Middle frontal gyrus (tissue), 1 donor: ENCODE results near the gene CEMIP2.
"Not testable (repeated sequence)": the region's sequence is repeated elsewhere in the genome, so short reads cannot be mapped to it uniquely, and the experiment has no call there.

Experiments
- DNase-seq: peaks from one replicate; pipeline ENCODE4 v3.0.0-alpha.2; 2015; ENCODE audit warnings: low spot score; ENCODE audit errors: extremely low spot score

Gene CEMIP2

GRCh38 chr9:71678999-71679398 lies 89.3 kb downstream of the CEMIP2 start:
- no peak for DNase-seq

DNA sequence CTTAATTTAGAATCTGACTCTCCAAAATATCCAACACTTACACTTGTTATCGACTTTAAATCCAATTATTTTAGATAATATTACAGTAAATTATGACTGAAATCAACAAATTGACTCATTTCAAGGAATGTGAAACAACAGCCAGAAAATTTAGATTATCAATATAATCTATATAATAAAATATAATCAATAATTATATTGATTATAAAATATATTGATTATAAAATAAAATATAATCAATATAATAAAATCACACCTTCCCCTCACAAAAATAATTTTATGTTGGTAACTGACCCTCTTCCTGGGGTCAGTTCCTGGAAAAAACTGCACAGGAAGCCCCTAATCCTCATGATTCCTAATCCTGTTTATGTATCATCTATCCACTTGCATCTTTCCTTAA lies 91.1 kb downstream of the CEMIP2 start:
- DNase-seq: no peak

GRCh38 chr9:71676460-71676859 lies 91.9 kb downstream of the CEMIP2 start:
- no peak for DNase-seq

GRCh38 chr9:71675857-71676165 lies 92.5 kb downstream of the CEMIP2 start:
- DNase-seq: no peak

DNA sequence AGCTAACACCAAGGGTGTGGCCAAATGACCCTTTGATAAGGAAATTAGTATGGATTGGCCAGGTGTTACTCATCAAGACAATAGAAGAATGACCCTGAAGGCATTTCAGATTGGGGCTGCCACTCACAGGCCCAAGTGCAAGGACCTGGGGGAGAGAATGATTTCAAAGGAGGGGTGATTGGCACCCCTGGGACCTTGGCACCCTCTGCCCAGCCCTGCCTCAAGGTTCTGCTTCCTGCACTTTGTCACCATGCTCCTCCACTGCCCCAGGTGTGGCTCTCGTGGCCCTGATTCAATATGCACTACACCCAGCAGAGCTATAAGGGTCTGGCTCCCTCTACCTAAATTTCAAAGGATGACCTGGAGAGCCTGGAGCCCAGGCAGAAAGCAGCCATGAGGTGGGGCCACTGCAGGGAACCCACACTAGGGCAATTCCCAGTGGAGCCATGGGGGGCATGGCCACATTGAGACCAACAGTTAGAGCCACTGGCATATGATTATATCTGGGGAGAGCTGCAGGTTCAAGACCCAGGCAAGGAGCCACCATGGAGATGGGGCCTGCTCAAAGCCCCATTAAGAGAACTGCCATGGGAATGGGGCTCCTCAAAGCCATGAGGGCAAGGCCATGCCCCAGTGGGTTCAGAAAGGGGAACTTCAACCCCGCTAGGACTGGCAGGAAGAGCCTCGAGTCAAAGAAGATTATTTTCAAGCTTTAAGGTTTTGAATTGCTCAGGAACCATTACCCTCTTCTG lies 93.0 kb downstream of the CEMIP2 start:
- DNase-seq: no peak

DNA sequence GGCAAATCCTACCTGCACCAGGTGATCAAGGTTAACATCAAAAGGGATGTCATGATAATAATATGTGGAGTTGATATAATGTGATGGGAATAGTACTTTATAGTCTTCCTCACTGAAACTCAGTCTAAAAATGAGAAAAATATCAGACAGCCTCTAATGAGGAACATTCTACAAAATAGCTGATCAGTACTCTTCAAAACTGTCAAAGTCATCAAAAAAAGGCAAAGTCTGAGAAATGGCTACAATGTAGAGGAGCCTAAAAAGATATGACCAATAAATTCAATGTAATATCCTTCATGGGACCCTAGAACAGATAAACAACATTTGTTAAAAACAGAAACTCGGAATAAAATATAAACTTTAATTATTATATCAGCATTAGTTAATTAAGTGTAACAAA lies 95.7 kb downstream of the CEMIP2 start:
- DNase-seq: no peak

- DNase-seq: no peak
These were observed 97.0 kb downstream of the CEMIP2 start for GRCh38 chr9:71671289-71671688.

GRCh38 chr9:71670121-71670520 lies 98.2 kb downstream of the CEMIP2 start:
- no peak for DNase-seq

DNA sequence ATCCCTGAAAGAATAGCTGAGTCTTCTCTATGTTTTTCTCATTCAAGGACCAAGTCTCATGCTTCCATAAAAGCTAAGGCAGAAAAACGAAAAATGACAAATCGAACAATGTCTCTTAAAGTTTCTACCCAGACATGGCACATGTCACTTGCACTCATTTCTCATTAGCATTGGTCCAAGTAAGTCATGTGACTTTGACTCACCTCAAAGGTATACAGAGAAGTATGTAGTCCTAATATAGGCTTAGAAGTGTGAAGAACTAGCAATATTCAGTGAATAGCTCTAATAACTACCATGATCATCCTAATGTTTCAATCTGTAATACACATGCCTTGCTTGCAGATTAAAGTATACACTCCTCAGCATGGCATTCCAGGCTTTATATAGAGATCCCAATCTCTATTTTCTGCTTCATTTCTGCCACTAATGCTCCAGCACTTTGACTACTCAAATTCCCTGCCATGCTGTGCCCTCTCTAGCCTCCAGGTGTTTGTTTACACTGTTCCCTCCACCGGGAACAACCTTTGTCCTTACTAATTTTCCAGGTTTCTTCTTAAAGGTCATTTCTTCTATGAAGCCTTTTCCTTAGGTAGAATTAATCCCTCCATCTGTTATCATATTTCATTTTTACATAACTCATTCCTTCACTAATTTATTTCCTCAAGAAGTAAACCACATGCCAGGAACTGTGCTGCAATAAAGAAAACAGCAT lies 98.9 kb downstream of the CEMIP2 start:
- DNase-seq: no peak

GRCh38 chr9:71668717-71669116 lies 99.6 kb downstream of the CEMIP2 start:
- no peak for DNase-seq

- DNase-seq: no peak
These were observed 103.1 kb downstream of the CEMIP2 start for GRCh38 chr9:71665247-71665646.

GRCh38 chr9:71664566-71664965 lies 103.7 kb downstream of the CEMIP2 start:
- DNase-seq: no peak

DNA sequence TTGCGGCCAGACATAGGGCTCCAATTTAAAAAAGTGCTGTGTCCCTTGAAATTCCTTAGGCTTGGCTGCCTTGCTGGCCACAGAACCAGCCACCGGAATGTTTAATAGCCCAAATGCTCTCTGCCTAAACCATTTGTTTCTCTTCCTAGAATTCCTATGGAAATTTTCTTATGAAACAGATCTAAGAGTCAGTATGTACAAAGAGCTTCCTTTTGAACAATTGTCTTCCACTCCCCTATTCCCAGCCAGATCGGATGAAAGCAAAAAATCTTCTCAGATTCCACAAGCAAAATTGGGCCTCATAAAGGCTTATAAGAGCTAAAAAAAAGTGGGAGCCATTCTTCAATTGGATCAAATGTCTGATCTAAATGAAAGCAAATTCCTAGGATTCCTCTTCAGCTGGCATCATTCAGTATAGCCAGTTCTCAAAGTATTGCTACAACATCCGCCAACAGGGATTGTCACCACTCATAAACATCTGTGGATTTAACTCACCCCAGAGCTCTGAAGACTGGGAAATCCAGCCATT lies 104.3 kb downstream of the CEMIP2 start:
- no peak for DNase-seq

DNA sequence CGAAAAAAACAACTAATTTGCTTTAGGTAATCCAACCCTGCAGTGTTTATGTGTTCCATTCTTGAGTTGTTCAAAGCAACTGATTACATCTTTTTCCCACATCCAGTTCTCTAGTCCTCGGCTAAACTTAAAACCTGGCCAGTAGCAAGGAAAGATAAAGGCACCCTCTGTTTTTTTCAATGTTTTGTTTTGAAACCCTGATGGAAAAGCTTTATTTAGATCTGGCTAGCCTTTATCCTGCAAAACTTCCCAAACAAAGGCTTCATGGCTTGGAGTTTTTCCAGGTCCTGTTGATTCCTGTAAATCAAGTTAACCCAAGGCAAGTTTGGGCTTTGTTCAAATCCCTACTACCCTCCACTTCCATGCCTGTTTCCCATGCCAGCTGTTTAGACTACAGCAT lies 105.1 kb downstream of the CEMIP2 start:
- DNase-seq: no peak

DNA sequence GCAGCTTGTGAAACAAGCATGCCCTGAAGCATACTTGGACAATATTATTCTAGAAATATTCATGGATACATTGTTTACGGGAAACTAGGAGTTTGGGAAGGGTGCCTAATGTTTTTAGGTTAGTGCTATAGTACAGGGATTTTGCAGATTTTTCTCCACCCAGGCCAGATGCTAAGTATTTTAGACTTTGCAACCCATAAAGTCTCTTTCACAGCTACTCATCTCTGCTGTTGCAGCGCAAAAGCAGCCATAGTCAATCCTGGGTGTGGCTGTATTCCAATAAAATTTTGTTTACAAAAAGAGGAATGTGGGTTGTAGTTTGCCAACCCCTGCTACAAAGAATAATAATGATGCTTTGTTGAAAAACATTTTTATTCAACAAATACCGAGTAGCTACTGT lies 106.2 kb downstream of the CEMIP2 start:
- DNase-seq: no peak

DNA sequence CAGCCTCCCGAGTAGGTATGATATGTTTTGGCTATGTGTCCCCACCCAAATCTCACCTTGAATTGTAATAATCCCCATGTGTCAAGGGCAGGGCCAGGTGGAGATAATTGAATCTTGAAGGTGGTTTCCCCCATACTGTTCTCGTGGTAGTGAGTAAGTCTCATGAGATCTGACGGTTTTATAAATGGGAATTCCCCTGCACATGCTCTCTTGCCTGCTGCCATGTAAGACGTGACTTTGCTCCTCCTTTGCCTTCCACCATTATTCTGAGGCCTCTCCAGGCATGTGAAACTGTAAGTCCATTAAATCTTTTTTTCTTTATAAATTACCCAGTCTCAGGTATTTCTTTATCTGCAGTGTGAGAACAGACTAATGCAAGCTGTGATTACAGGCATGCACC lies 111.0 kb downstream of the CEMIP2 start:
- not testable (repeated sequence) for DNase-seq

DNA sequence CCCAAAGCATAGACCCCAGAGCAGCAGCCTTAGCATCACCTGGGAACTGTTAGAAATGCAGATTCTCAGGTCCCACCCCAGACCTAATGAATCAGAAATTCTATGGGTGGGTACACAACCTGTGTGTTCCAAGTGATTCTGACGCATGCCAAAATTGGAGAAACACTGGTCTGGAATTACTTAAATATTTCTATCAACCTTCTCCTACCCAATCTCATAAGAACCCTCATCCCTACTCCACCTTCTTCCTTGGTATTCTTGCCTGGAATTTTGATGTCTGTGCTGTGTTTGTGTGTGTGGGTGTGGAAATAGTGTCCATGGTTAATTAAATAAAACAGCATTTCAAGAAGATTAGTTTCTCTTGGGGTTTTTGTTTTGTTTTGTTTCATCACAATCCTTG lies 111.8 kb downstream of the CEMIP2 start:
- no peak for DNase-seq

DNA sequence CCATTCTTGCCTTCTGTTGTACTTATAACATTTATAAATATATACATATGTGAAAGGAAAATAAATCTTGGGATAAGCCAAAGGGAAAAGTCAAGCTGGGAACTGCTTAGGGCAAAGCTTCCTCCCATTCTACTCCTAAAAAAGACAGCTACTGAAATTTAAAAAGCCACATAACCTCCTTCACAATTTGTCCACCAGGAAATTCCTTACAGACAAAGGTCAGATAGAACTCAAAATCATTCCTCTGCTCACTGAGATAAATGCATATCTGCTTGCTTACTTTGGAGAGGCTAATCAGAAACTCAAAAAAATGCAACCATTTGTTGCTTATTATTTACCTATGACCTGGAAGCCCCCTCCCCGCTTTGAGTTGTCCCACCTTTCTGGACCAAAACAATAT lies 112.5 kb downstream of the CEMIP2 start:
- DNase-seq: no peak

- DNase-seq: no peak
These were observed 113.2 kb downstream of the CEMIP2 start for GRCh38 chr9:71655141-71655540.

GRCh38 chr9:71652480-71652879 lies 115.8 kb downstream of the CEMIP2 start:
- DNase-seq: no peak

GRCh38 chr9:71648453-71648852 lies 119.9 kb downstream of the CEMIP2 start:
- no peak for DNase-seq

GRCh38 chr9:71647094-71647591 lies 121.2 kb downstream of the CEMIP2 start:
- DNase-seq: peak; percentile 73

- no peak for DNase-seq
These were observed 122.2 kb downstream of the CEMIP2 start for GRCh38 chr9:71646131-71646530.
